Measurements from ENCODE around the gene WDFY4. TPM values are rescaled to one million over a fixed set of nuclear protein-coding genes. Genes with fewer than 3 reads are reported as not detected.

The WDFY4 gene
- total RNA-seq, 4 donors from 2014 or later: 5.0 to 16.5 (median 8.8) TPM

DNA sequence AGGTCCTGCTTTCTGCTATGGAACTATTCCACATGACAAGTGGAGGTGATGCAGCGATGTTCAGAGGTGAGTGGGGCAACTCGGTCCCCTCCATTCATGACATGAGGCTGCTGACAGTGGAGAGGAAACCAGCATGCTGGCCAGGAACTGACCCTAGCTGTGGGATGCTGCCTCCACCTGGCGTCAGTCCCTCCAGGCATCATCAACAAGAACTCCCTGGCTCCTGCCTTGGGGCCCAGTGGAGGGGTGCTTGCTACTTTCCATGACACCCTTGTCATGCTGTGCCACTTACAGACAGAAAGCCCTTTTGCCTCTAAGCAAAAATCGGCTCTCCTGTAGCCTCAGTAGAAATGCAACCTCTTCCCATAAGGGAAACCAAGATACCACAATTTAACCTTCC, 136.4 kb downstream of the WDFY4 start:
- Histone ChIP-seq H3K27ac (no peak overlapping the region), H3K4me3 (no peak overlapping the region), H3K27me3 (no peaks in the 10 kb centered on the region), H3K9me3 (no peaks in the 10 kb centered on the region), H3K36me3 (no peaks in the 10 kb centered on the region), H3K4me1 (no peaks in the 10 kb centered on the region)
- DNase-seq (ENCODE audit: low spot score in 2 of 2): no peak
- TF ChIP-seq POLR2A (IDR thresholded peaks at IDR 0.05) (no peak), EP300 (IDR thresholded peaks at IDR 0.05) (no peak)
- TF ChIP-seq, protein P1, sequence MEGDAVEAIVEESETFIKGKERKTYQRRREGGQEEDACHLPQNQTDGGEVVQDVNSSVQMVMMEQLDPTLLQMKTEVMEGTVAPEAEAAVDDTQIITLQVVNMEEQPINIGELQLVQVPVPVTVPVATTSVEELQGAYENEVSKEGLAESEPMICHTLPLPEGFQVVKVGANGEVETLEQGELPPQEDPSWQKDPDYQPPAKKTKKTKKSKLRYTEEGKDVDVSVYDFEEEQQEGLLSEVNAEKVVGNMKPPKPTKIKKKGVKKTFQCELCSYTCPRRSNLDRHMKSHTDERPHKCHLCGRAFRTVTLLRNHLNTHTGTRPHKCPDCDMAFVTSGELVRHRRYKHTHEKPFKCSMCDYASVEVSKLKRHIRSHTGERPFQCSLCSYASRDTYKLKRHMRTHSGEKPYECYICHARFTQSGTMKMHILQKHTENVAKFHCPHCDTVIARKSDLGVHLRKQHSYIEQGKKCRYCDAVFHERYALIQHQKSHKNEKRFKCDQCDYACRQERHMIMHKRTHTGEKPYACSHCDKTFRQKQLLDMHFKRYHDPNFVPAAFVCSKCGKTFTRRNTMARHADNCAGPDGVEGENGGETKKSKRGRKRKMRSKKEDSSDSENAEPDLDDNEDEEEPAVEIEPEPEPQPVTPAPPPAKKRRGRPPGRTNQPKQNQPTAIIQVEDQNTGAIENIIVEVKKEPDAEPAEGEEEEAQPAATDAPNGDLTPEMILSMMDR (IDR thresholded peaks at IDR 0.05): no peak
- WGBS, 2 donors: 81 to 91% methylated on average over 4 of the region's 4 CpGs

GRCh38 chr10:48821692-48822091, 137.0 kb downstream of the WDFY4 start:
- no peak for TF ChIP-seq POLR2A (IDR thresholded peaks at IDR 0.05)
- TF ChIP-seq, protein P1 (IDR thresholded peaks at IDR 0.05): no peak
- no peak for TF ChIP-seq EP300 (IDR thresholded peaks at IDR 0.05)
- DNase-seq (ENCODE audit: low spot score in 2 of 2): no peak
- H3K4me3 ChIP-seq: no peak overlapping the region
- no peaks in the 10 kb centered on the region for H3K27me3 ChIP-seq
- no peaks in the 10 kb centered on the region for H3K9me3 ChIP-seq
- H3K27ac ChIP-seq: no peak overlapping the region
- 83 to 95% methylated on average over 3 of the region's 3 CpGs for WGBS, 2 donors
- no peaks in the 10 kb centered on the region for H3K4me1 ChIP-seq
- H3K36me3 ChIP-seq: no peaks in the 10 kb centered on the region

DNA sequence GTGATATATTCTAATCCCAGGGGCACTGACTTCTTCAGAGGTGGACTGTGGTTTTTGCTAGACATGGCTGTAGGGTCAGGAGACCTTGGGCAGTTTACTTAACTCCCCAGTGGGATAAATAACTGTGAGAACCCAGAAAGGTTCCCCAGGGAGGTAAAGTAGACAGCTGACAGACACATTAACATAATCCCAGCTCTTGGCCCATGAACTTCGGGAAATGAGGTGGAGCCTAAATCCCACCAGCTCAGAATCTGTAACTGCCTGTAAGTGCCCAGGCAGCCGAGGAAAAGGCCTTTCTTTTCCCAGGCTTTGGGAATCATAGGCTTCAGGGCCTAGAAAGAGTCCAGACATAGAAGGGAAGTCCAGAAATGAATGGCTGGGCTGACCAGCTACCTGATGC, 149.0 kb downstream of the WDFY4 start:
- H3K27me3 ChIP-seq: no peaks in the 10 kb centered on the region
- no peak for DNase-seq (ENCODE audit: low spot score in 2 of 2)
- WGBS, 2 donors: 78 to 80% methylated on average over 2 of the region's 2 CpGs
- TF ChIP-seq EP300 (IDR thresholded peaks at IDR 0.05) (no peak), POLR2A (IDR thresholded peaks at IDR 0.05) (no peak)
- TF ChIP-seq, protein P1 (IDR thresholded peaks at IDR 0.05): no peak
- H3K4me1 ChIP-seq: no peaks in the 10 kb centered on the region
- H3K27ac ChIP-seq: no peak overlapping the region
- no peak overlapping the region for H3K4me3 ChIP-seq
- peaks cover 0 to 7% (median 0%) of the 10 kb centered on the region in 3 donors for H3K36me3 ChIP-seq
- no peaks in the 10 kb centered on the region for H3K9me3 ChIP-seq

DNA sequence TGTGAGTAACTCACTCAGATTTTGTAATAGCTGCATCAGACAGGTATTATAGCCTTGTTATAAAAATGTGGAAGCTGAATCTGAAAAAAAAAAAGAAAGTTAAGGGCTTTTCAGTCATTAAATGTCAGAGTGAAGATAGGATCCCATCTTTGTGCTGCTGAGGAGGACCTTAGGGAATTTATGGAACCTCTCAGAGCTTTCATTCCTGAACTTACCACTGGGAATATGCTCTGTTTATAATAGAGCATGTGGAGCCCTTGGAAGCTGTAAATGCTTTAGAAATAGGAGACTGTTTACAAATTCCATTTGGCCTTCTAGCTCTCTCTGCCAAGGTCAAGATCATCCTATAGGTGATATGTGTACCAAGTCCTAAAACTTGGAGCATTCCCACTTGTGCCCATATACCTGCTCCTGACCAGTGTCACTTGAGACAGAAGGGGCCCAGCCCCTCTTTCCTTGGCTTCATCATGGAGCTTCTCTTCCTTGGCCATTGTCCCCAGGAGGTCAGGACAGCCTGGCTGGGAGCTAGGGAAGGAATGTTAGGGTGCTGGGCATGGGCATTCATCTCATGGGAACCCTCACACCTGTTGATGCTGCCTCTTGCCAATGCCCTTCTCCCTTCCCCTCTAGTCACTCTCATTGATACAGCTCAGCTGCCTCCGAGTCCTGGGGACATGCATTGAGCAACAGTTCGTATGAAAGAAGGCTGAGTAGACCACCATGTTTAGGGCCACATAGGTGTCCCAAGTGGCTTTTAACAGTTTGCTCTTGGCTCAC, 149.7 kb downstream of the WDFY4 start:
- no peaks in the 10 kb centered on the region for H3K27me3 ChIP-seq
- H3K4me1 ChIP-seq: peaks cover 0 to 1% (median 0%) of the 10 kb centered on the region in 4 donors
- H3K27ac ChIP-seq: no peak overlapping the region
- no peak overlapping the region for H3K4me3 ChIP-seq
- DNase-seq (ENCODE audit: low spot score in 2 of 2): no peak
- peaks cover 0 to 7% (median 0%) of the 10 kb centered on the region in 3 donors for H3K36me3 ChIP-seq
- no peaks in the 10 kb centered on the region for H3K9me3 ChIP-seq
- WGBS, 2 donors: 88 to 92% methylated on average over 2 of the region's 2 CpGs
- TF ChIP-seq, protein P1 (IDR thresholded peaks at IDR 0.05): no peak
- no peak for TF ChIP-seq EP300 (IDR thresholded peaks at IDR 0.05)
- no peak for TF ChIP-seq POLR2A (IDR thresholded peaks at IDR 0.05)

- Histone ChIP-seq H3K27ac (no peak overlapping the region), H3K4me1 (peaks cover 0 to 5% (median 2%) of the 10 kb centered on the region in 4 donors), H3K4me3 (no peak overlapping the region), H3K9me3 (no peaks in the 10 kb centered on the region), H3K36me3 (peaks cover 0 to 7% (median 0%) of the 10 kb centered on the region in 3 donors), H3K27me3 (no peaks in the 10 kb centered on the region)
- DNase-seq (ENCODE audit: low spot score in 2 of 2): no peak
- 60 to 64% methylated on average over 2 of the region's 2 CpGs for WGBS, 2 donors
- TF ChIP-seq EP300 (IDR thresholded peaks at IDR 0.05) (no peak), POLR2A (IDR thresholded peaks at IDR 0.05) (no peak)
- TF ChIP-seq, protein P1 (IDR thresholded peaks at IDR 0.05): no peak
Observed at GRCh38 chr10:48835781-48836180, 151.1 kb downstream of the WDFY4 start.
